NCI-H1092 (cell line): Measurements from ENCODE around the gene LARP6.
"Not testable (repeated sequence)": the region's sequence is repeated elsewhere in the genome, so short reads cannot be mapped to it uniquely, and the experiment has no call there.

Source experiments
- DNase-seq: peaks from one replicate; lab custom pipeline; 2025; lab: John Stamatoyannopoulos, UW

LARP6 gene

DNA sequence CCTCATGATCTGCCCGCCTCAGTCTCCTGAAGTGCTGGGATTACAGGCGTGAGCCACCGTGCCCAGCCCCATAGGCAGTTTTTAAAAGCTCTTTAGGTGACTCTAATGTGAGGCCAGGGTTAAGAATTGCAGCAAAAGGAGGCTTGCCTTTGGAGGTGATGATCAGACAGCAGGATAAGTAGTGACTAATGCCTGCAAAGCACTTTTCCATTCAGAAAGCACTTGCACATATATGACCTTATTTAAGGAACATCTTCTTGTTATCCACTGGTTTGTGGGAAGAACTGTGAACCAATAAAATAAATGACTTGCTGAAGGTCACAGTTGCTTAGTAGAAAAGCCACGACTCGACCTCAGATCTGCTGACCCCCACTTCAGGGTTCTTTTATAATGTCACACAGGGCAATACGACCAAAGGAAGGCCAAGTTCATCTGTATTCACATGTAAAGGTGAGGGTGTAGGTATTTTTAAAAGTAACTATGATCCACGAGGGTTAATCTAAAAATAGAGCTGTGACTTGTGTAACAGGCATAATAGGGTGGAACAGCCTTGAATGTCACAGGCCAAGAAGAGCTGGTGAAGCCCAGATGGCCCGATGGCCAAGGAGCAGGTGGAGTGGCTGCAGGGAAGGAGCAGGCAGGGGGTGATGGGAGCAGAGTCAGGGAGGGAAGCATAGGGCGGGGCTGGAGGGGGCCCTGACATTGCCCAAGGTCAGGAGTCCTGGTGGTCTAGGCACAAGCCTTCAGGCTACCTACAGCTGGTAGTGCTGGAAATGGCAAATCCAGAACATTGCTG lies 24.4 kb downstream of the LARP6 start:
- DNase-seq = no peak

DNA sequence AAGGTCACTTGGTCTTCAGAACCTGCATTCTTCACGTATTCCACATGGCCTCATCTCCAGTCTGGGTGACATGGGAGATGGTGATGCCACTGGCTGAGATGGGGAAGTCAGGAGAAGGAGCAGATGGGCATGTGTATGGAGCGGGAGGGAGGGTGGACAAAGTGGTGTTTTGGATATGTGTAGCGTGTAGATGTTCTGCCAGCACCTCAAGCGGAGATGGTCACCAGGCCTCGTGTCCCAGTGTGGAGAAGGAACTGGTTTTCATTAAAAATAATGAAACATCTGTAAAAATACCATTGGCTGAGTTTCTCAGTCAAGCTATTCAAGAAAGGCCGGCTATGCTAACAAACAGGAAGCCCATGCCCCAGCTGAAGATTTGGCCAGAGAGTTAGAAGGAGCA lies 26.2 kb downstream of the LARP6 start:
- DNase-seq = no peak

- DNase-seq = no peak
Measured at GRCh38 chr15:70826634-70827033, 27.3 kb downstream of the LARP6 start.

DNA sequence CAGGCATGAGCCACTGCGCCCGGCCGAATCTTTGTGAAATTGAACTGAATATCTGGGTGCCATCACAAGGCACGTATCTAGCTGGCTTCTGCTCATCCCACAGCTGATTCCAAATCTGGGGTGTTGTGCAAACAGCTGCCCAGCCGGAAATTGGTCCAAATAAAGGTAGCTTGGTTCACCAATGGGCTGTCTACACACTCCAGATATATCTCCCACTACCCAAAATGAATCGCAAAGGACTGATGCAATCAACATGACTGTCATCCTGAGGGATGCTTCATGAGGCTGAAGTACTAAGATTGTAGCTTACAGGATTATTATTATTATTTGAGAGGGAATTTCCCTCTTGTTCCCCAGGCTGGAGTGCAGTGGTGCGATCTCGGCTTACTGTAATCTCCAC lies 28.1 kb downstream of the LARP6 start:
- DNase-seq = no peak

GRCh38 chr15:70823196-70823595 lies 30.8 kb downstream of the LARP6 start:
- no peak for DNase-seq

DNA sequence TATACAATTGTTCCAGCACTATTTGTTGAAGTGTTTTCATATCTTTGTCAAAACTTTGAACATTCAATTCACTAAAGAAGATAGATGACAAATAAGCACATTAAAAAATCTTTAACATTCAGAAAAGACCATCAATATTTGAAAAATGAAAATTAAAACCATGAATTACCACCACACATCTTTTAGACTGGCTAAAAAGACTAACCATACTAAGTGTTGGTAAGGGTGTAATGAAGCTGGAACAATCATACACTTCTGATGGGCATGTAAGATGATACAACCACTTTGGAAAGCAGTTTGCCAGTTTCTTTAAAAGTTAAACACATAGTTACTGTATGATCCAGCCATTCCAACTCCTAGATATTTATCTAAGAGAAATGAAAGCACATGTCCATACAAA lies 33.7 kb downstream of the LARP6 start:
- no peak for DNase-seq

GRCh38 chr15:70818580-70818979 lies 35.4 kb downstream of the LARP6 start:
- no peak for DNase-seq

DNA sequence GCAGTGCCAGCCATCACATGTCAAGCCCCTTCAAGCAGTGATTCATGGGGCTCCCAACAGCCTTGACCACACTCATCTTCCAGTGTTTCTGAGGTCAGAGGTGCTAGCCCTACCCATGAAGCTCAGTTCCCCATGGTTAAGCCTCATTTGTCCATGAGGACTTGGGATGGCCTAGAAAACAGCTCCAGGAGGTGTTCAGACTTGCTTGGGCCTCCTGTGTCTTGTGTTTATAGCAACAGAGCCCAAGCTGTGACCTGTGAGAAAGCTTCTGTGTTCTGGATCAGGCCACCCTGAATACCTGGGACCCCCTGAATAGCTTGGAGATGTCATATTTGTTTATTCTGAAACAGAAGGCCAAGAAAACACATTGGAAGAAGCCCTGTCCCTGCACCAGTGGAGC lies 36.7 kb downstream of the LARP6 start:
- no peak for DNase-seq

- DNase-seq = peak; percentile 44
Measured at GRCh38 chr15:70815604-70816003, 38.4 kb downstream of the LARP6 start.

DNA sequence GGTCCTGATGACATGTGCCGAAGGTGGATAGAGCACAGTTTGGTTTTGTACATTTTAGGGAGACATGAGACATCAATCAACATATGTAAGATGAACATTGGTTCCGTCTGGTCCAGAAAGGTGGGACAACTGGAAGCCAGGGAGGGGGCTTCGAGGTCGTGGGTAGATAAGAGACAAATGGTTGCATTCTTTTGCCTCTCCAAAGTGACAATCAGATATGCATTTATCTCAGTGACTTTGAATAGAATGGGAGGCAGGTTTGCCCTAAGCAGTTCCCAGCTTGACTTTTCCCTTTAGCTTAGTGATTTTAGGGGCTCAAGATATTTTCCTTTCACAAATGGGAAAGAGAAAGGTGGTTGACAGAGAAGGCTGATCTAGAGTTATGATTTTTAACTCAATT lies 38.9 kb downstream of the LARP6 start:
- DNase-seq = not testable (repeated sequence)

DNA sequence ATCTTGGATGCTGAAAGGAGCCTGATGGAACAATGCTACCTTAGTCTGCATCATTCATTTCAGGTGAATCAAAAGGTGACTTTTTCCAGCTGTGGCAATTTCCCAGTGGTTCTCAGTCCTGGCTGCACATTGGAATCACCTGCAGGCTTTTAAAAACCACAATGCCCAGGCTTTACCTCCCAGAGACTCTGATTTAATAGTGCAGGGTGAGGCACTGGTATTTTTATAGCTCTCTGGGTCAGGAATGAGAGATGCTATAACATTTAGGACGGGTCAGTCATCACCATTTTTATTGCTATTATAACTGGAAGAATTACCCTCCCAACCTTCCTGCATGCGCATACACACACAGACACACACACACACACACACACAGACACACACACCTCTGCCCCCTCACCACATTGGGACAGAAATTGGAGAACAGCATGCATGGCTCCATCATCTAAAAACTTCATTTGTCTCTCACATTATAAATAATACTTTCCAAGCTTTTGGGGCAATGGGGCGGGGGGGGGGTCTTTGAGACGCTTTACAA lies 41.1 kb downstream of the LARP6 start:
- DNase-seq = no peak

GRCh38 chr15:70810916-70811578 lies 42.9 kb downstream of the LARP6 start:
- DNase-seq = no peak

- DNase-seq = no peak
Measured at GRCh38 chr15:70806992-70807712, 46.8 kb downstream of the LARP6 start.

DNA sequence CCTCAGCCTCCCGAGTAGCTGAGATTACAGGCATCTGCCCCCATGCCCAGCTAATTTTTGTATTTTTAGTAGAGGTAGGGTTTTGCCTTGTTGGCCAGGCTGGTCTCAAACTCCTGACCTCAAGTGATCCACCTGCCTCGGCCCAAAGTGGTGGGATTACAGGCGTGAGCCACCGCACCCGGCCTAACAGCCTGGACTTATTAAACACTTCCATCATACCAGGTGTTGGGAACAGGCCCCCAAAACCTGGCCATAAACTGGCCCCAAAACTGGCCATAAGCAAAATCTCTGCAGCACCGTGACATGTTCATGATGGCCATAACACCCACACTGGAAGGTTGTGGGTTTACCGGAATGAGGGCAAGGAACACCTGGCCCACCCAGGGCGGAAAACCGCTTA lies 49.6 kb downstream of the LARP6 start:
- DNase-seq = not testable (repeated sequence)

DNA sequence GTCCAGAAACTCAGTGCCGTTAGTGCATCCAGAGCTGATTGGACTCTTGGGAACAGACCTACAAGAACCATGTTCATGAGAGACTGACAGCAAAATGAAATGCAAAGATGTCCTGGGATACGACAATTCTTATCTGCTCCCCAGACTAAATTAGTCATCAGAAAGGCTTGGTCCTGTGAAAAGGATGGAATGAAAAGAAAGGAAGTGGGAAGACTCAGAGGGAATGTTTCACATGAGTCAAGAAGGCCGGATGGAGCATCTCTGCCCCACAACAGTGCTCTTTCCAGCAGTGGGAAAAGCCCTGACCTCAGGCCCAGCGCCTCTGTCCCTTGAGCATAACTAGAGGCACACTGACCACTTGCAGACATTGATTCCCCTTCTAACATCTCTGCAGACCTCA lies 51.3 kb downstream of the LARP6 start:
- no peak for DNase-seq

DNA sequence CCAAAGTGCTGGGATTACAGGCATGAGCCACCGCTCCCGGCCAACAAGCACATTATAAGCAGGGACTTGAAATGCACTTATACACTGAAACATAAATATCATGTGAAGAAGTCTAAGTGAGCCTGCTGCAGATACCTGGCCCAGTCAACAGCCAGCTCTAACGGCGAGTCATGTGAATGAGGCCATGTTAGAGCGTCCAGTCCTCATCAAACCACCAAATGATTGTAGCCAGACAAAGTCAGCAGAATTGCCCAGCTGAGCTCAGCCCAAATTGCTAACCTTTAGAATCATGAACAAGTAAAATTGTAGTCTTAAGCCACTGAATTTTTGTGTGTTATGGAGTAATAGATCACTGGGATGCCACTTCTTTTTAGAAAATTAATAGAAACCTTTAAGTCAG lies 52.8 kb downstream of the LARP6 start:
- DNase-seq = no peak

DNA sequence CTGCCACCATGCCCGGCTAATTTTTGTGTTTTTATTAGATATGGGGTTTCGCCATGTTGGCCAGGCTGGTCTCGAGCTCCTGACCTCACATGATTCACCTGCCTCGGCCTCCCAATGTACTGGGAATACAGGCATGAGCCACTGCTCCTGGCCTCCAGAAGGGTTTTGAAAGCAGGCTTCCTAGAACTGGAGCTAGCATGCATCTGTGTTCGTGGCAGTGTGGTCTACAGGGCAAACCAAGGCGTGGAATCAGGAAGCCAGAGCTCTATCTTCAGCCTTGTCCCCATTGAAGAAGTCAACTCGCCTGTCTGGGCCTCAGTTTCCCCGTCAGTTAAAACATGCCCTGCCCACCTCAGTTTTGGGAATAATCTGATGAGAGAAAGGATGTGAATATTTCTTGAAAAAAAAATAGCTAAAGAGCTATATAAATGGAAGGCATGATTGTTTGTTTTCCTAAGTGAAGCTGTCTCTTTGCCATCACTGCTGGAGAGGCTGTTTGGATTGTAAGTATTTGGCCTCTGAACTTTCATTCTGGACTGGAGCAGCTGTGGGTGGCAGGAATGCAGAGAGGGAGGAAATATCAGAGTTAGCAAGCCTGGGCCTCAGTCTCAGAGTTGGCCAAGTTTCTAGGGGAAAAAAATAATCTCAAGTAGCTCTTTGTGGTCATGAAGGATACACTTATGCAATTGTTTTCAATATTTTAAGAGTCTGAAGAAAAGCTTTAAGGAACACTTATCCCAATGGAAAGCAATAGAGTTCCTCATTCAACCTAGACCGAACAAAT lies 54.1 kb downstream of the LARP6 start:
- DNase-seq = no peak

- no peak for DNase-seq
Measured at GRCh38 chr15:70797464-70797863, 56.5 kb downstream of the LARP6 start.

GRCh38 chr15:70796516-70797310 lies 57.2 kb downstream of the LARP6 start:
- no peak for DNase-seq

- DNase-seq = no peak
Measured at GRCh38 chr15:70795311-70795665, 58.7 kb downstream of the LARP6 start.

GRCh38 chr15:70794596-70795310 lies 59.2 kb downstream of the LARP6 start:
- DNase-seq = no peak
